Neural progenitor cell (in vitro differentiated cells): ENCODE data around the gene WDFY2. TPM values are rescaled to one million over a fixed set of nuclear protein-coding genes. Genes with fewer than 3 reads are reported as not detected.

Source experiments
- DNase-seq: peaks from one replicate; pipeline ENCODE4 v3.0.0-alpha.2; 2016; ENCODE audit warnings: low spot score
- H2AFZ ChIP-seq: fragments of 200-600 bp; sonication (generic); replicated peaks from 2 replicates; pipeline ENCODE4 v1.6.1; 2016; ENCODE audit warnings: antibody characterized with exemption
- H3F3A ChIP-seq: fragments of 200-600 bp; sonication (generic); 2 replicates; pipeline ENCODE4 v1.6.1; 2016; ENCODE audit warnings: antibody characterized with exemption, low read depth
- H3K27ac ChIP-seq: fragments of 200-600 bp; sonication (generic); 2 replicates; pipeline ENCODE4 v1.5.1; 2016; ENCODE audit warnings: mild to moderate bottlenecking
- H3K27me3 ChIP-seq: fragments of 200-600 bp; sonication (generic); 2 replicates; pipeline ENCODE4 v1.6.1; 2016; ENCODE audit warnings: mild to moderate bottlenecking, moderate library complexity
- H3K36me3 ChIP-seq: fragments of 200-600 bp; sonication (generic); 2 replicates; pipeline ENCODE4 v1.5.1; 2016
- H3K4me1 ChIP-seq: fragments of 200-600 bp; sonication (generic); 2 replicates; pipeline ENCODE4 v1.6.1; 2016; ENCODE audit warnings: mixed run types
- H3K4me2 ChIP-seq: fragments of 200-600 bp; sonication (generic); 2 replicates; pipeline ENCODE4 v1.6.1; 2016
- H3K4me3 ChIP-seq: fragments of 200-600 bp; sonication (generic); 2 replicates; pipeline ENCODE4 v1.5.1; 2016
- H3K79me2 ChIP-seq: fragments of 200-600 bp; sonication (generic); 2 replicates; pipeline ENCODE4 v1.6.1; 2016; ENCODE audit warnings: low read depth
- H3K9ac ChIP-seq: fragments of 200-600 bp; sonication (generic); 2 replicates; pipeline ENCODE4 v1.6.1; 2016
- H3K9me3 ChIP-seq: fragments of 200-600 bp; sonication (generic); 2 replicates; pipeline ENCODE4 v1.5.1; 2016; ENCODE audit warnings: low read depth
- H4K20me1 ChIP-seq: fragments of 200-600 bp; sonication (generic); 2 replicates; pipeline ENCODE4 v1.6.1; 2016; ENCODE audit warnings: low read depth
- H3K27ac Mint-ChIP-seq: 3 replicates; pipeline ENCODE4 v1.8.0; 2021; ENCODE audit warnings: mixed read lengths
- H3K27me3 Mint-ChIP-seq: 2 replicates; pipeline ENCODE4 v1.8.0; 2022; ENCODE audit warnings: low read depth, mild to moderate bottlenecking, inconsistent platforms, moderate library complexity, mixed read lengths; ENCODE audit not compliant: insufficient read depth
- H3K36me3 Mint-ChIP-seq: 3 replicates; pipeline ENCODE4 v1.8.0; 2021; ENCODE audit warnings: mixed read lengths
- H3K4me1 Mint-ChIP-seq: 3 replicates; pipeline ENCODE4 v1.8.0; 2021; ENCODE audit warnings: mixed read lengths
- H3K4me3 Mint-ChIP-seq: 3 replicates; pipeline ENCODE4 v1.8.0; 2021; ENCODE audit warnings: mild to moderate bottlenecking, moderate library complexity, mixed read lengths
- H3K9me3 Mint-ChIP-seq: 3 replicates; pipeline ENCODE4 v1.8.0; 2020; ENCODE audit warnings: mixed read lengths
- CTCF ChIP-seq: fragments of 200-600 bp; sonication (generic); IDR thresholded peaks from 2 replicates; pipeline ENCODE4 v1.5.1; 2017; ENCODE audit warnings: antibody characterized with exemption, mild to moderate bottlenecking
- EZH2 ChIP-seq: fragments of 200-600 bp; sonication (generic); IDR thresholded peaks from 2 replicates; pipeline ENCODE4 v1.6.1; 2017; ENCODE audit warnings: antibody characterized with exemption, mild to moderate bottlenecking, moderate library complexity
- EZH2phosphoT487 ChIP-seq: fragments of 200-600 bp; sonication (generic); IDR thresholded peaks from 2 replicates; pipeline ENCODE4 v1.6.1; 2017; ENCODE audit warnings: antibody characterized with exemption
- total RNA-seq: library from RNA; depleted of rRNA; stranded (reverse); fragments of >200 nt; gene quantifications from 2 replicates; pipeline ENCODE4 v1.2.3, GENCODE V29; 2015; ENCODE audit warnings: low replicate concordance

The WDFY2 gene
- total RNA-seq, 1 donor from 2014 or later = 18.3 TPM

GRCh38 chr13:51683597-51683996 lies 99.3 kb downstream of the WDFY2 start:
- no peak for TF ChIP-seq EZH2
- no peak for TF ChIP-seq CTCF
- no peak for TF ChIP-seq EZH2phosphoT487
- Histone ChIP-seq H3K79me2 (peaks cover 36% of the 10 kb centered on the region), H3K27me3 (no peaks in the 10 kb centered on the region), H2AFZ (no peak overlapping the region), H3K9ac (no peak overlapping the region), H3K4me3 (no peak overlapping the region), H3K4me2 (no peak overlapping the region), H3K36me3 (no peaks in the 10 kb centered on the region), H3K9me3 (no peaks in the 10 kb centered on the region), H4K20me1 (peaks cover 17% of the 10 kb centered on the region), H3K4me1 (peaks cover 12% of the 10 kb centered on the region), H3K27ac (no peak overlapping the region), H3F3A (peaks cover 11% of the 10 kb centered on the region)
- Mint-ChIP-seq H3K4me3 (no peak overlapping the region), H3K36me3 (peaks cover 13% of the 10 kb centered on the region), H3K9me3 (no peaks in the 10 kb centered on the region), H3K27ac (no peak overlapping the region), H3K4me1 (peaks cover 13% of the 10 kb centered on the region), H3K27me3 (no peaks in the 10 kb centered on the region)
- no peak for DNase-seq

- H3K27me3 Mint-ChIP-seq = no peaks in the 10 kb centered on the region
- Histone ChIP-seq H3K79me2 (peaks cover 36% of the 10 kb centered on the region), H3K36me3 (no peaks in the 10 kb centered on the region), H3K27ac (no peak overlapping the region), H3K9ac (no peak overlapping the region), H3K27me3 (no peaks in the 10 kb centered on the region), H3K4me1 (peaks cover 17% of the 10 kb centered on the region), H4K20me1 (peaks cover 17% of the 10 kb centered on the region), H3K9me3 (no peaks in the 10 kb centered on the region), H3K4me3 (no peak overlapping the region), H2AFZ (no peak overlapping the region), H3K4me2 (no peak overlapping the region), H3F3A (peaks cover 12% of the 10 kb centered on the region)
- no peak for DNase-seq
- TF ChIP-seq EZH2phosphoT487 (no peak), EZH2 (no peak), CTCF (no peak)
- H3K36me3 Mint-ChIP-seq = peaks cover 13% of the 10 kb centered on the region
- H3K9me3 Mint-ChIP-seq = no peaks in the 10 kb centered on the region
- H3K4me1 Mint-ChIP-seq = peaks cover 17% of the 10 kb centered on the region
- no peak overlapping the region for H3K27ac Mint-ChIP-seq
- no peak overlapping the region for H3K4me3 Mint-ChIP-seq
These were observed 99.8 kb downstream of the WDFY2 start for GRCh38 chr13:51684076-51684475.

- H3K4me2 ChIP-seq = peak overlapping the region; percentile 19
- H3K27me3 Mint-ChIP-seq = no peaks in the 10 kb centered on the region
- TF ChIP-seq EZH2phosphoT487 (no peak), EZH2 (no peak), CTCF (no peak)
- H3K4me1 ChIP-seq = peaks cover 25% of the 10 kb centered on the region
- no peak overlapping the region for H3K27ac ChIP-seq
- peaks cover 25% of the 10 kb centered on the region for H3K4me1 Mint-ChIP-seq
- H3K36me3 ChIP-seq = no peaks in the 10 kb centered on the region
- no peaks in the 10 kb centered on the region for H3K27me3 ChIP-seq
- H3K4me3 Mint-ChIP-seq = no peak overlapping the region
- H3K9me3 Mint-ChIP-seq = peaks cover 5% of the 10 kb centered on the region
- H3F3A ChIP-seq = peaks cover 12% of the 10 kb centered on the region
- peaks cover 2% of the 10 kb centered on the region for H3K36me3 Mint-ChIP-seq
- H3K27ac Mint-ChIP-seq = peak overlapping the region; percentile 77
- H4K20me1 ChIP-seq = peaks cover 16% of the 10 kb centered on the region
- H3K9me3 ChIP-seq = no peaks in the 10 kb centered on the region
- no peak overlapping the region for H3K9ac ChIP-seq
- H2AFZ ChIP-seq = no peak overlapping the region
- peaks cover 30% of the 10 kb centered on the region for H3K79me2 ChIP-seq
- DNase-seq = peak; percentile 8
- no peak overlapping the region for H3K4me3 ChIP-seq
These were observed 103.9 kb downstream of the WDFY2 start for GRCh38 chr13:51687947-51688714.
